Bronchial epithelial cell (primary cell): Measurements from ENCODE around the gene FANCE. TPM values are rescaled to one million over a fixed set of nuclear protein-coding genes. Genes with fewer than 3 reads are reported as not detected.
"Not testable (repeated sequence)": the region's sequence is repeated elsewhere in the genome, so short reads cannot be mapped to it uniquely, and the experiment has no call there.

Experiments used
- DNase-seq: peaks from one replicate; pipeline ENCODE4 v3.0.0-alpha.2; 2010; ENCODE audit warnings: low read depth
- FAIRE-seq: peaks from 2 replicates; lab custom pipeline; 2011; peaks lifted over from hg19 to GRCh38; lab: Jason Lieb, UNC
- H3K27me3 ChIP-seq: 2 replicates; pipeline ENCODE4 v1.5.1; 2011; ENCODE audit warnings: low read length; ENCODE audit not compliant: control insufficient read depth, insufficient read depth
- H3K36me3 ChIP-seq: 2 replicates; pipeline ENCODE4 v1.5.1; 2011; ENCODE audit warnings: low read length; ENCODE audit not compliant: control insufficient read depth, insufficient read depth
- H3K4me3 ChIP-seq: 2 replicates; pipeline ENCODE4 v1.5.1; 2011; ENCODE audit warnings: mild to moderate bottlenecking, low read depth, low read length, control low read depth
- CTCF ChIP-seq: IDR thresholded peaks from 2 replicates; pipeline ENCODE4 v1.5.1; 2011; ENCODE audit warnings: mild to moderate bottlenecking, moderate library complexity, low read length, control low read depth, inconsistent platforms; ENCODE audit not compliant: insufficient read depth, severe bottlenecking
- total RNA-seq: library from RNA; depleted of rRNA; stranded (reverse); fragments of >200 nt; gene quantifications from 2 replicates; pipeline ENCODE4 v1.2.1, GENCODE V29; 2014

FANCE gene
- total RNA-seq, 1 donor from 2014 or later: 46.3 TPM

DNA sequence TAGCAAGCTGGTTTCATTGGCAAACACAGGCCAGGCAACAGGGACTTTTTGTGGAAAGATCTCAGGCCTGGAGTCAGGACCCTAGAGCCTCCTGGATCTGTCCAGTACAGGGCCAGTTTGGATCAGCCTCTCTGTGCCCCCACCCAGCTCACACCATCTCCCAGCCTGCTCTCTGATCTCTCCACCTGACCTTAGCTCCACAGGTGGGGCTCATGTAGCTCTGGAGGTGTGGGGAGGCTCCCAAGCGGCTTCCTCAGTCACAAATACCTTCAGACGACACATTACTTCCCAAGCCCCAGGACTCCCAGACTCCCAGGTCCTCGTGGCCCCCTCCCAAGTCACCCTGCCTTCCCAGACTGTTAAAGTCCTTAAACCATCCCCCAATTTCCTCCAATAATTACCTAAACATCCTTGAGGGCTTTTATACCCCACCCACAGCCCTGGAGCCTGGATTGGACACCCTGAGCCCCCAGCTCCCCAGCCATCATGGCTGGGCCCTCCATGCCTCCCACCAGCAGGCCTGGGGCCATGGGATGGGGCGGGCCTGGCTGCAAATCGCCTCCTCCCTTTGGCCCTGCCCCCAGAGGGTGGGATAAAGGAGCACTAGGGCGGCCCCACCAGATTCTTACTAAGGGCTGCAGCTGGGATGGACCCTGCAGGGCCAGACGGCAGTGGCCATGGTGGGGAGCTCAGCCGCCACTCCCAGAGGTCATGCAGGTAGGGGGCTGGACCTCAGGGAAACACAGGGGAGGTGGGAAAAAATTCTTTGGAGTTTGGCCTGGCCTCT, 15.9 kb upstream of the FANCE start:
- H3K4me3 ChIP-seq: no peak overlapping the region
- H3K36me3 ChIP-seq: no peaks in the 10 kb centered on the region
- TF ChIP-seq CTCF: no peak
- H3K27me3 ChIP-seq: no peaks in the 10 kb centered on the region
- DNase-seq (no peak), FAIRE-seq (no peak)

GRCh38 chr6:35438378-35439065, 13.6 kb upstream of the FANCE start:
- not testable (repeated sequence) for H3K36me3 ChIP-seq, H3K4me3 ChIP-seq, FAIRE-seq, H3K27me3 ChIP-seq, DNase-seq

GRCh38 chr6:35439308-35439707, 12.8 kb upstream of the FANCE start:
- H3K27me3 ChIP-seq: no peaks in the 10 kb centered on the region
- FAIRE-seq: no peak
- no peak overlapping the region for H3K4me3 ChIP-seq
- TF ChIP-seq CTCF: no peak
- no peak for DNase-seq
- no peaks in the 10 kb centered on the region for H3K36me3 ChIP-seq

DNA sequence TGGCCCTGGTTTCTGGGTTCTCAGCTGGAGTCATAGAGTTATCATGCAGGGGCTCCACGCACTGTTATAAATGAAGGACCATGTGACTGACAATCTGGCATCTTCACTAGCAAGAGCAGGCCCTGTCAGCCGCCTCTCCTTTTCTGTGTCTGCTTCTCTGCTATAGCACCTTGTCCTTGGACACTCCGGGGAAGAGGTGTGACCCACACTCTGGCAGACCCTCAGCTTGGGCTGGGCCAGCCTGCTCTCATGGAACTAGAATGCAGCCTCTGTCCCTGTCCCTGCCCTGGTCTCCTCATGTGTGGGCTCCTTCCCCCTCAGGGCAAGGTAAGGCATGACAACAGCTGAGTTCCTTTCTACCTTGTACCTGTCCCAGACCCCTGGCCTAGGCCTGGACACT, 10.9 kb upstream of the FANCE start:
- DNase-seq (no peak), FAIRE-seq (no peak)
- TF ChIP-seq CTCF: no peak
- no peak overlapping the region for H3K4me3 ChIP-seq
- H3K27me3 ChIP-seq: no peaks in the 10 kb centered on the region
- no peaks in the 10 kb centered on the region for H3K36me3 ChIP-seq

- Histone ChIP-seq H3K27me3 (no peaks in the 10 kb centered on the region), H3K4me3 (no peak overlapping the region), H3K36me3 (no peaks in the 10 kb centered on the region)
- FAIRE-seq (no peak), DNase-seq (no peak)
- no peak for TF ChIP-seq CTCF
Observed at GRCh38 chr6:35441642-35442041, 10.5 kb upstream of the FANCE start.

GRCh38 chr6:35442693-35443092, 9.4 kb upstream of the FANCE start:
- no peak for DNase-seq
- TF ChIP-seq CTCF: no peak

More at GRCh38 chr6:35442693-35443092, 9.4 kb upstream of the FANCE start:
- no peaks in the 10 kb centered on the region for H3K36me3 ChIP-seq
- no peak overlapping the region for H3K4me3 ChIP-seq
- H3K27me3 ChIP-seq: no peaks in the 10 kb centered on the region
- FAIRE-seq: no peak
